H9 (cell line): Measurements from ENCODE around the gene SOX13. TPM values are rescaled to one million over a fixed set of nuclear protein-coding genes. Genes with fewer than 3 reads are reported as not detected.

ENCODE experiments used
- DNase-seq: peaks from one replicate; pipeline ENCODE4 v3.0.0-alpha.2; 2017
- H2AFZ ChIP-seq: one replicate; pipeline ENCODE4 v1.6.1; 2013; ENCODE audit warnings: mild to moderate bottlenecking, low read length, control low read depth, moderate library complexity
- H2AK5ac ChIP-seq: 2 replicates; pipeline ENCODE4 v1.6.1; 2013; ENCODE audit warnings: low read length, control low read depth, mixed read lengths; ENCODE audit not compliant: insufficient read length
- H2BK120ac ChIP-seq: one replicate; pipeline ENCODE4 v1.6.1; 2013; ENCODE audit warnings: low read depth, mild to moderate bottlenecking, low read length, control low read depth, inconsistent platforms; ENCODE audit not compliant: poor library complexity, severe bottlenecking
- H2BK12ac ChIP-seq: 2 replicates; pipeline ENCODE4 v1.6.1; 2013; ENCODE audit warnings: low read length, control low read depth, mixed read lengths, low read depth; ENCODE audit not compliant: insufficient read length
- H2BK15ac ChIP-seq: 2 replicates; pipeline ENCODE4 v1.6.1; 2013; ENCODE audit warnings: low read depth, low read length, control low read depth
- H2BK20ac ChIP-seq: one replicate; pipeline ENCODE4 v1.6.1; 2013; ENCODE audit warnings: low read depth, mild to moderate bottlenecking, low read length, control low read depth, inconsistent platforms; ENCODE audit not compliant: poor library complexity, severe bottlenecking
- H2BK5ac ChIP-seq: 2 replicates; pipeline ENCODE4 v1.6.1; 2013; ENCODE audit warnings: low read length, control low read depth, mixed read lengths; ENCODE audit not compliant: insufficient read length
- H3K14ac ChIP-seq: 2 replicates; pipeline ENCODE4 v1.6.1; 2013; ENCODE audit warnings: low read length, control low read depth; ENCODE audit not compliant: insufficient read depth
- H3K18ac ChIP-seq: 2 replicates; pipeline ENCODE4 v1.6.1; 2013; ENCODE audit warnings: low read depth, mild to moderate bottlenecking, mixed read lengths, low read length, control low read depth; ENCODE audit not compliant: insufficient read length
- H3K23ac ChIP-seq: 2 replicates; pipeline ENCODE4 v1.6.1; 2013; ENCODE audit warnings: low read length, control low read depth, mixed read lengths, low read depth; ENCODE audit not compliant: insufficient read length
- H3K23me2 ChIP-seq: 2 replicates; pipeline ENCODE4 v1.6.1; 2013; ENCODE audit warnings: low read depth, mild to moderate bottlenecking, mixed read lengths, low read length, control low read depth; ENCODE audit not compliant: insufficient read length, poor library complexity, severe bottlenecking
- H3K27ac ChIP-seq: 2 replicates; pipeline ENCODE4 v1.5.1; 2013; ENCODE audit warnings: low read length, control low read depth, mixed read lengths, low read depth; ENCODE audit not compliant: insufficient read length
- H3K27me3 ChIP-seq: 2 replicates; pipeline ENCODE4 v1.6.1; 2013; ENCODE audit warnings: low read length, control low read depth, inconsistent platforms; ENCODE audit not compliant: insufficient read depth
- H3K4ac ChIP-seq: 2 replicates; pipeline ENCODE4 v1.6.1; 2013; ENCODE audit warnings: low read depth, mild to moderate bottlenecking, control low read depth, inconsistent platforms, low read length, moderate library complexity
- H3K4me1 ChIP-seq: 2 replicates; pipeline ENCODE4 v1.6.1; 2013; ENCODE audit warnings: low read length, control low read depth, inconsistent platforms; ENCODE audit not compliant: insufficient read depth
- H3K4me2 ChIP-seq: 2 replicates; pipeline ENCODE4 v1.6.1; 2013; ENCODE audit warnings: low read length, control low read depth, mixed read lengths; ENCODE audit not compliant: insufficient read length, insufficient read depth
- H3K56ac ChIP-seq: 2 replicates; pipeline ENCODE4 v1.6.1; 2013; ENCODE audit warnings: low read depth, mild to moderate bottlenecking, mixed read lengths, low read length, control low read depth; ENCODE audit not compliant: insufficient read length
- H3K79me1 ChIP-seq: 2 replicates; pipeline ENCODE4 v1.6.1; 2013; ENCODE audit warnings: low read depth, mild to moderate bottlenecking, moderate library complexity, low read length, control low read depth, inconsistent platforms; ENCODE audit not compliant: insufficient read depth, poor library complexity, severe bottlenecking
- H3K79me2 ChIP-seq: 2 replicates; pipeline ENCODE4 v1.6.1; 2013; ENCODE audit warnings: low read length, control low read depth, inconsistent platforms; ENCODE audit not compliant: insufficient read depth
- H3K9ac ChIP-seq: 2 replicates; pipeline ENCODE4 v1.6.1; 2013; ENCODE audit warnings: low read length, control low read depth, mixed read lengths; ENCODE audit not compliant: insufficient read length; ENCODE audit errors: extremely low read depth
- H3K9me3 ChIP-seq: one replicate; pipeline ENCODE4 v1.6.1; 2013; ENCODE audit warnings: low read depth, low read length, inconsistent platforms; ENCODE audit not compliant: control insufficient read depth
- H3T11ph ChIP-seq: one replicate; pipeline ENCODE4 v1.6.1; 2013; ENCODE audit warnings: mild to moderate bottlenecking, low read length, control low read depth, inconsistent platforms
- H4K20me1 ChIP-seq: one replicate; pipeline ENCODE4 v1.6.1; 2013; ENCODE audit not compliant: control insufficient read depth, insufficient read length, insufficient read depth
- H4K5ac ChIP-seq: 2 replicates; pipeline ENCODE4 v1.6.1; 2013; ENCODE audit warnings: low read depth, mild to moderate bottlenecking, mixed read lengths, low read length, control low read depth; ENCODE audit not compliant: insufficient read length
- H4K8ac ChIP-seq: replicated peaks from 2 replicates; pipeline ENCODE4 v1.6.1; 2013; ENCODE audit warnings: low read length, control low read depth, mixed read lengths, low read depth; ENCODE audit not compliant: insufficient read length
- H4K91ac ChIP-seq: 2 replicates; pipeline ENCODE4 v1.6.1; 2013; ENCODE audit warnings: low read depth, mild to moderate bottlenecking, moderate library complexity, mixed read lengths, low read length, control low read depth; ENCODE audit not compliant: insufficient read length
- H3K27ac Mint-ChIP-seq, 3 experiments: 2 replicates in 2 of 3; 3 replicates in 1 of 3; pipeline ENCODE4 v1.8.0; 2020 to 2021; ENCODE audit warnings: mixed read lengths in 3 of 3, mild to moderate bottlenecking in 1 of 3, moderate library complexity in 1 of 3
- H3K27me3 Mint-ChIP-seq: 2 replicates; pipeline ENCODE4 v1.8.0; 2021; ENCODE audit warnings: low read depth, mild to moderate bottlenecking, moderate library complexity, mixed read lengths
- H3K36me3 Mint-ChIP-seq, 3 experiments: 2 replicates in 2 of 3; 3 replicates in 1 of 3; pipeline ENCODE4 v1.8.0; 2020 to 2021; ENCODE audit warnings: low read depth in 3 of 3, mixed read lengths in 3 of 3; ENCODE audit not compliant: insufficient read depth in 1 of 3
- H3K4me1 Mint-ChIP-seq, 2 experiments: 2 replicates each; pipeline ENCODE4 v1.8.0; 2020; ENCODE audit warnings: mixed read lengths in 2 of 2
- H3K4me3 Mint-ChIP-seq, 2 experiments: 2 replicates in 1 of 2; 3 replicates in 1 of 2; pipeline ENCODE4 v1.8.0; 2020 to 2021; ENCODE audit warnings: mild to moderate bottlenecking in 2 of 2, mixed read lengths in 2 of 2, moderate library complexity in 1 of 2
- H3K9me3 Mint-ChIP-seq, 2 experiments: 2 replicates in 1 of 2; 3 replicates in 1 of 2; pipeline ENCODE4 v1.8.0; 2020; ENCODE audit warnings: mild to moderate bottlenecking in 2 of 2, mixed read lengths in 2 of 2, moderate library complexity in 1 of 2
- CTCF ChIP-seq: fragments of 200-600 bp; sonication (generic); conservative IDR thresholded peaks from 3 replicates; pipeline ENCODE4 v1.8.0; 2021; ENCODE audit warnings: antibody characterized with exemption, mild to moderate bottlenecking
- WGBS: extraction: QIAGEN DNeasy Blood & Tissue Kit; methylation state at CpG from one replicate; pipeline ENCODE4 v1.1.7; 2013; ENCODE audit warnings: missing lambda C conversion rate, low lambda C conversion rate, mixed read lengths; ENCODE audit not compliant: insufficient read length; ENCODE audit errors: extremely low coverage; 5-methylcytosine and 5-hydroxymethylcytosine counted together
- total RNA-seq: library from RNA; stranded (reverse); gene quantifications from 2 replicates; pipeline ENCODE4 v1.2.1, GENCODE V29; 2021

The SOX13 gene
- total RNA-seq, 1 experiment from 2014 or later, result 120 TPM

GRCh38 chr1:204075139-204075521 lies 2.2 kb downstream of the SOX13 start:
- Mint-ChIP-seq H3K27me3 (peaks cover 5% of the 10 kb centered on the region), H3K36me3 (peaks cover 6 to 15% (median 12%) of the 10 kb centered on the region in 3 experiments), H3K9me3 (no peaks in the 10 kb centered on the region), H3K4me3 (peak overlapping the region; percentile 96 to 98), H3K4me1 (peaks cover 52 to 58% of the 10 kb centered on the region in 2 experiments), H3K27ac (peak overlapping the region in 1 of 3 experiments; percentile 91; a peak in 2 of 7 replicates)
- Histone ChIP-seq H4K8ac (no peak overlapping the region), H2BK15ac (no peak overlapping the region), H3K14ac (peak overlapping the region; percentile 59; the same call in 1 of the 2 replicates), H2AFZ (no peak overlapping the region), H2AK5ac (no peak overlapping the region), H3K23ac (no peak overlapping the region), H3K27ac (no peak overlapping the region), H3K9ac (peak overlapping the region; percentile 34), H3K18ac (no peak overlapping the region), H3K4me1 (peaks cover 14% of the 10 kb centered on the region; the same call in 1 of the 2 replicates), H4K5ac (no peak overlapping the region), H4K91ac (no peak overlapping the region), H2BK120ac (no peak overlapping the region), H2BK5ac (no peak overlapping the region), H3T11ph (no peak overlapping the region), H3K79me1 (no peaks in the 10 kb centered on the region), H3K27me3 (no peaks in the 10 kb centered on the region), H3K4ac (no peak overlapping the region), H3K79me2 (peaks cover 36% of the 10 kb centered on the region; the same call in 1 of the 2 replicates), H2BK20ac (no peak overlapping the region), H3K4me2 (peak overlapping the region; percentile 82), H2BK12ac (no peak overlapping the region), H3K56ac (no peak overlapping the region), H4K20me1 (no peaks in the 10 kb centered on the region), H3K9me3 (no peaks in the 10 kb centered on the region), H3K23me2 (peaks cover 16% of the 10 kb centered on the region)
- TF ChIP-seq CTCF, result no peak
- WGBS, result no CpG with 5 or more reads among the region's 31 CpGs
- no peak for DNase-seq
